Mucosa of descending colon (tissue), 3 donors: ENCODE results near the gene SAA4. TPM values are rescaled to one million over a fixed set of nuclear protein-coding genes. Genes with fewer than 3 reads are reported as not detected.
"Not testable (repeated sequence)": the region's sequence is repeated elsewhere in the genome, so short reads cannot be mapped to it uniquely, and the experiment has no call there.

Experiments used
- ATAC-seq: fragments of 200-7000 bp; cut with Tn5 transposase; one replicate; pipeline ENCODE4 v1.9.1; 2020; ENCODE audit warnings: mild to moderate bottlenecking, moderate library complexity
- DNase-seq, 3 donors: peaks; one replicate each; pipeline ENCODE4 v3.0.0-alpha.2; 2020
- H3K36me3 ChIP-seq: fragments of 200-600 bp; one replicate; pipeline ENCODE4 v1.8.0; 2021; ENCODE audit warnings: low read depth, mild to moderate bottlenecking
- H3K4me1 ChIP-seq: fragments of 200-600 bp; one replicate; pipeline ENCODE4 v1.8.0; 2021; ENCODE audit warnings: low read depth, mild to moderate bottlenecking
- H3K4me3 ChIP-seq: fragments of 200-600 bp; one replicate; pipeline ENCODE4 v1.8.0; 2021; ENCODE audit warnings: mild to moderate bottlenecking
- H3K9me3 ChIP-seq: fragments of 200-600 bp; one replicate; pipeline ENCODE4 v1.8.0; 2021; ENCODE audit warnings: mild to moderate bottlenecking
- intact Hi-C, 2 donors: fragments of 100-400 bp; cut with DNase I in 1 of 2; cut with micrococcal nuclease in 1 of 2; formaldehyde crosslinking; loops; one replicate each; pipeline versions ENCODE4 v1.11.0 to v1.11.1; 2022; cut with DNase I, micrococcal nuclease
- total RNA-seq, 3 donors: library from RNA; stranded (reverse); fragmentation: NEBNext Ultra II Directional in 2 of 3; extraction: Animal tissue kit (Norgen Biotek cat#: 25700) in 2 of 3; gene quantifications; one replicate each; pipeline versions ENCODE4 v1.2.1 to v1.2.4, GENCODE V29; 2021 to 2023
- TF ChIP-seq, protein P1 (sequence below): fragments of 200-600 bp; IDR thresholded peaks from one replicate; pipeline ENCODE4 v1.8.0; 2022; ENCODE audit warnings: antibody characterized with exemption, mild to moderate bottlenecking
- donor health status: DM: no; HTN: no; CAD: no; lungs with moderate emphysema.
- donor health status: DM: no; HTN: no; CAD: no.
- donor health status: DM: no; HTN: yes; CAD: no.

SAA4 gene
- total RNA-seq, 3 donors from 2014 or later, result not detected

DNA sequence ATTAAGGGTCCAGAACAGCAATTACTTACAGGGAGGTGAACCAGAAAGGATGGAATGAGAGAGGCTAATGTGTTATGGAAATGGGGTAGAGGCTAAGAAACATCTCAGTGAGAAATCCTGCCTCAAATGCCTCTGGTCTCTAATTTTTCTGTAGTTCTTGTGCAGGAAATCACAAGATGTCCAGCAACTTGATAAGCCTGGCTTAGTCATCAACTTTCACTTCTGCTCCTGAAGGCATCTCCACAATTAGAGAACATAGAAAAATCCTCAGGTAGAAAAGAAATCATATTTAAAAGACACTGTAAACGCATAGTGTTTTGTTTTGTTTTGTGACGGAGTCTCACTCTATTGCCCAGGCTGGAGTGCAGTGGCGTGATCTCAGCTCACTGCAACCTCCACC lies 45.2 kb downstream of the SAA4 start:
- DNase-seq, result no peak
- intact Hi-C loops, result no loop called here
- TF ChIP-seq, protein P1, sequence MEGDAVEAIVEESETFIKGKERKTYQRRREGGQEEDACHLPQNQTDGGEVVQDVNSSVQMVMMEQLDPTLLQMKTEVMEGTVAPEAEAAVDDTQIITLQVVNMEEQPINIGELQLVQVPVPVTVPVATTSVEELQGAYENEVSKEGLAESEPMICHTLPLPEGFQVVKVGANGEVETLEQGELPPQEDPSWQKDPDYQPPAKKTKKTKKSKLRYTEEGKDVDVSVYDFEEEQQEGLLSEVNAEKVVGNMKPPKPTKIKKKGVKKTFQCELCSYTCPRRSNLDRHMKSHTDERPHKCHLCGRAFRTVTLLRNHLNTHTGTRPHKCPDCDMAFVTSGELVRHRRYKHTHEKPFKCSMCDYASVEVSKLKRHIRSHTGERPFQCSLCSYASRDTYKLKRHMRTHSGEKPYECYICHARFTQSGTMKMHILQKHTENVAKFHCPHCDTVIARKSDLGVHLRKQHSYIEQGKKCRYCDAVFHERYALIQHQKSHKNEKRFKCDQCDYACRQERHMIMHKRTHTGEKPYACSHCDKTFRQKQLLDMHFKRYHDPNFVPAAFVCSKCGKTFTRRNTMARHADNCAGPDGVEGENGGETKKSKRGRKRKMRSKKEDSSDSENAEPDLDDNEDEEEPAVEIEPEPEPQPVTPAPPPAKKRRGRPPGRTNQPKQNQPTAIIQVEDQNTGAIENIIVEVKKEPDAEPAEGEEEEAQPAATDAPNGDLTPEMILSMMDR, result no peak

GRCh38 chr11:18189476-18190245 lies 46.9 kb downstream of the SAA4 start:
- ATAC-seq, intact Hi-C loops, H3K4me3 ChIP-seq, DNase-seq, H3K9me3 ChIP-seq, H3K4me1 ChIP-seq, H3K36me3 ChIP-seq: not testable (repeated sequence)

More for the DNA sequence above, 45.2 kb downstream of the SAA4 start:
- no peaks in the 10 kb centered on the region for H3K9me3 ChIP-seq
- no peak overlapping the region for H3K4me3 ChIP-seq
- H3K4me1 ChIP-seq, result no peaks in the 10 kb centered on the region
- H3K36me3 ChIP-seq, result no peaks in the 10 kb centered on the region
- no peak for ATAC-seq

GRCh38 chr11:18188796-18189195 lies 47.8 kb downstream of the SAA4 start:
- Histone ChIP-seq H3K9me3 (no peaks in the 10 kb centered on the region), H3K36me3 (no peaks in the 10 kb centered on the region), H3K4me3 (no peak overlapping the region), H3K4me1 (no peaks in the 10 kb centered on the region)
- TF ChIP-seq, protein P1, result no peak
- intact Hi-C loops, result no loop called here
- DNase-seq (no peak), ATAC-seq (no peak)

Other genes with a start within 250 kb of the SAA4 start
- 10 to 100 TPM; 23.6 to 45.0 (median 23.8) TPM for gene SERGEF, start 223.8 kb downstream of the SAA4 start, total RNA-seq
- gene TPH1, start 190.5 kb downstream of the SAA4 start, total RNA-seq, result 10 to 100 TPM in 2 of 3 donors, 1 to 10 TPM in 1; 1.4 to 12.8 (median 10.7) TPM
- 10 to 100 TPM; 11.3 to 13.4 (median 11.6) TPM for gene SAAL1, start 130.7 kb downstream of the SAA4 start, total RNA-seq
- gene MRGPRX3, start 104.2 kb downstream of the SAA4 start, total RNA-seq, result under 1 TPM in 1 of 3 donors, not detected in 2; 0.17 TPM
- gene MRGPRX4, start 64.0 kb downstream of the SAA4 start, total RNA-seq, result not detected
- 1 to 10 TPM; 1.3 to 2.0 (median 1.7) TPM for gene SAA2, start 11.9 kb upstream of the SAA4 start, total RNA-seq
- 10 to 100 TPM in 1 of 3 donors, 1 to 10 TPM in 2; 3.9 to 11.3 (median 8.0) TPM for gene SAA1, start 29.5 kb upstream of the SAA4 start, total RNA-seq
- 10 to 100 TPM in 2 of 3 donors, 1 to 10 TPM in 1; 9.8 to 16.6 (median 14.1) TPM for gene HPS5, start 85.3 kb upstream of the SAA4 start, total RNA-seq
- 10 to 100 TPM; 32.8 to 43.3 (median 35.9) TPM for gene GTF2H1, start 85.8 kb upstream of the SAA4 start, total RNA-seq
- gene LDHA, start 157.8 kb upstream of the SAA4 start, total RNA-seq, result 100 to 1,000 TPM; 453 to 504 (median 462) TPM
- gene LDHC, start 175.5 kb upstream of the SAA4 start, total RNA-seq, result not detected
- not detected for gene LDHAL6A, start 219.1 kb upstream of the SAA4 start, total RNA-seq